ENCODE data around the gene SEMA5A.

Gene SEMA5A

GRCh38 chr5:9350301-9350797 lies 195.5 kb downstream of the SEMA5A start:
- H3K4me3 ChIP-seq (ENCODE audit: low read length): no peak overlapping the region
- no peak for TF ChIP-seq CTCF (conservative IDR thresholded peaks at IDR 0.05; ENCODE audit: low read length)
- DNase-seq (ENCODE audit: low read depth): peak; percentile 98

- TF ChIP-seq CTCF (conservative IDR thresholded peaks at IDR 0.05; ENCODE audit: low read length): no peak
- H3K4me3 ChIP-seq (ENCODE audit: low read length): no peak overlapping the region
- peak; percentile 96 for DNase-seq (ENCODE audit: low read depth)
Measured at GRCh38 chr5:9348401-9348996, 197.4 kb downstream of the SEMA5A start.

- DNase-seq (ENCODE audit: low read depth): no peak
- no peak overlapping the region for H3K4me3 ChIP-seq (ENCODE audit: low read length)
- TF ChIP-seq CTCF (conservative IDR thresholded peaks at IDR 0.05; ENCODE audit: low read length): no peak
Measured at GRCh38 chr5:9347541-9348295, 198.2 kb downstream of the SEMA5A start.

- H3K4me3 ChIP-seq (ENCODE audit: low read length): no peak overlapping the region
- no peak for DNase-seq (ENCODE audit: low read depth)
- TF ChIP-seq CTCF (conservative IDR thresholded peaks at IDR 0.05; ENCODE audit: low read length): no peak
Measured at GRCh38 chr5:9347032-9347431, 198.8 kb downstream of the SEMA5A start.

- TF ChIP-seq CTCF (conservative IDR thresholded peaks at IDR 0.05; ENCODE audit: low read length): no peak
- no peak for DNase-seq (ENCODE audit: low read depth)
Measured at GRCh38 chr5:9344751-9345240, 201.1 kb downstream of the SEMA5A start.

GRCh38 chr5:9343146-9343850 lies 202.6 kb downstream of the SEMA5A start:
- TF ChIP-seq CTCF (conservative IDR thresholded peaks at IDR 0.05; ENCODE audit: low read length): no peak
- DNase-seq (ENCODE audit: low read depth): peak; percentile 64

More at GRCh38 chr5:9344751-9345240, 201.1 kb downstream of the SEMA5A start:
- H3K4me3 ChIP-seq (ENCODE audit: low read length): no peak overlapping the region

More at GRCh38 chr5:9343146-9343850, 202.6 kb downstream of the SEMA5A start:
- no peak overlapping the region for H3K4me3 ChIP-seq (ENCODE audit: low read length)
